Measurements from ENCODE around the gene DPP10.

- TF ChIP-seq, protein P1, sequence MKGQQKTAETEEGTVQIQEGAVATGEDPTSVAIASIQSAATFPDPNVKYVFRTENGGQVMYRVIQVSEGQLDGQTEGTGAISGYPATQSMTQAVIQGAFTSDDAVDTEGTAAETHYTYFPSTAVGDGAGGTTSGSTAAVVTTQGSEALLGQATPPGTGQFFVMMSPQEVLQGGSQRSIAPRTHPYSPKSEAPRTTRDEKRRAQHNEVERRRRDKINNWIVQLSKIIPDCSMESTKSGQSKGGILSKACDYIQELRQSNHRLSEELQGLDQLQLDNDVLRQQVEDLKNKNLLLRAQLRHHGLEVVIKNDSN (IDR thresholded peaks at IDR 0.05), result no peak
- TF ChIP-seq EGR1 (IDR thresholded peaks at IDR 0.05), result no peak
Measured at GRCh38 chr2:114789989-114790388, 347.5 kb downstream of the DPP10 start.

All from Ishikawa (cell line).